WI38 (cell line): Measurements from ENCODE around the gene TLN1.

Experiments
- H3K4me3 ChIP-seq: 2 replicates; pipeline ENCODE4 v1.5.1; 2011; ENCODE audit warnings: low read depth, mild to moderate bottlenecking, control low read depth, low read length
- TF ChIP-seq, protein P1 (sequence below): IDR thresholded peaks from 2 replicates; pipeline ENCODE4 v1.5.1; 2012; ENCODE audit warnings: low read depth, mild to moderate bottlenecking, control low read depth, low read length

Gene TLN1

DNA sequence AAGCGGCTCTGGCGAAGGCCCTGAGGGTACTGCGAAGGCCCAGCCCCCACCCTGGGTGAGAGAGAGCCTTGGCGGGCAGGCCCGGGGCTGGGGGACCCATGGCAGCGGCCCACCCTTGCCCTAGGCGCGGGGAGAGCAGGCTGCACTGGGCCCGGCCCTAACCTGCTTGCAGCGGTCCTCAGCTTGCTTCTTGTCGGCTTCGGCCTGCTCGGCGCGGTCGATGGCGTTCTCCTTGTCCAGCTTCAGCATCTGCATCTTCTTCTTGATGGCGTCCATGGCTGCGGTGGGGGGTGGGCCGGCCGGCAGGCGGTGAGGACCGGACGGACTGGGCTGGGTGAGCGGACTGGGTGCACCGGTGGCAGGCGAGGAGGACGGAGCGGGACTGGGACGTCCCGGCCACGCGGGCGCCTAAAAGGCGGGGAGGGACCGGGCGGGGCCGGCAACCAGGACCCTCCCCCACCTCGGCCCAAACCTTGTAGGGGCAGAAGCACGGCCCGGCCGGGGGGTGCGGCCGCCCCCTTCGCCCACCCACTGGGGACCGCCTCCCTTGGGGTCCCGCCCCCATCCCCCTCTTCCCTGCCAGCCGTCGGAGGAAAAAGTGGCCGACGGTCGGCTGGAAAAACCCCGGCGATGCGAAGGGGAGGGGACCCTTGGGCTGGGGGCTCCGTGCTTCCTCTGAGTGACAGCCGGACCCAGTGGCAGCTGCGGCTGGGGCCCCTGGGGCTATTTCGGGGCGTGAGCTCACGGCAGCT, 42.3 kb downstream of the TLN1 start, which contains the start of gene TPM2:
TPM2 (minus strand) TSS at position 384 of the 752 bp plus-strand sequence; CDS start at position 276, 108 bp downstream.
- TF ChIP-seq, protein P1, sequence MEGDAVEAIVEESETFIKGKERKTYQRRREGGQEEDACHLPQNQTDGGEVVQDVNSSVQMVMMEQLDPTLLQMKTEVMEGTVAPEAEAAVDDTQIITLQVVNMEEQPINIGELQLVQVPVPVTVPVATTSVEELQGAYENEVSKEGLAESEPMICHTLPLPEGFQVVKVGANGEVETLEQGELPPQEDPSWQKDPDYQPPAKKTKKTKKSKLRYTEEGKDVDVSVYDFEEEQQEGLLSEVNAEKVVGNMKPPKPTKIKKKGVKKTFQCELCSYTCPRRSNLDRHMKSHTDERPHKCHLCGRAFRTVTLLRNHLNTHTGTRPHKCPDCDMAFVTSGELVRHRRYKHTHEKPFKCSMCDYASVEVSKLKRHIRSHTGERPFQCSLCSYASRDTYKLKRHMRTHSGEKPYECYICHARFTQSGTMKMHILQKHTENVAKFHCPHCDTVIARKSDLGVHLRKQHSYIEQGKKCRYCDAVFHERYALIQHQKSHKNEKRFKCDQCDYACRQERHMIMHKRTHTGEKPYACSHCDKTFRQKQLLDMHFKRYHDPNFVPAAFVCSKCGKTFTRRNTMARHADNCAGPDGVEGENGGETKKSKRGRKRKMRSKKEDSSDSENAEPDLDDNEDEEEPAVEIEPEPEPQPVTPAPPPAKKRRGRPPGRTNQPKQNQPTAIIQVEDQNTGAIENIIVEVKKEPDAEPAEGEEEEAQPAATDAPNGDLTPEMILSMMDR: no peak
- peak within 1 kb of the TSS; percentile 100 for H3K4me3 ChIP-seq

DNA sequence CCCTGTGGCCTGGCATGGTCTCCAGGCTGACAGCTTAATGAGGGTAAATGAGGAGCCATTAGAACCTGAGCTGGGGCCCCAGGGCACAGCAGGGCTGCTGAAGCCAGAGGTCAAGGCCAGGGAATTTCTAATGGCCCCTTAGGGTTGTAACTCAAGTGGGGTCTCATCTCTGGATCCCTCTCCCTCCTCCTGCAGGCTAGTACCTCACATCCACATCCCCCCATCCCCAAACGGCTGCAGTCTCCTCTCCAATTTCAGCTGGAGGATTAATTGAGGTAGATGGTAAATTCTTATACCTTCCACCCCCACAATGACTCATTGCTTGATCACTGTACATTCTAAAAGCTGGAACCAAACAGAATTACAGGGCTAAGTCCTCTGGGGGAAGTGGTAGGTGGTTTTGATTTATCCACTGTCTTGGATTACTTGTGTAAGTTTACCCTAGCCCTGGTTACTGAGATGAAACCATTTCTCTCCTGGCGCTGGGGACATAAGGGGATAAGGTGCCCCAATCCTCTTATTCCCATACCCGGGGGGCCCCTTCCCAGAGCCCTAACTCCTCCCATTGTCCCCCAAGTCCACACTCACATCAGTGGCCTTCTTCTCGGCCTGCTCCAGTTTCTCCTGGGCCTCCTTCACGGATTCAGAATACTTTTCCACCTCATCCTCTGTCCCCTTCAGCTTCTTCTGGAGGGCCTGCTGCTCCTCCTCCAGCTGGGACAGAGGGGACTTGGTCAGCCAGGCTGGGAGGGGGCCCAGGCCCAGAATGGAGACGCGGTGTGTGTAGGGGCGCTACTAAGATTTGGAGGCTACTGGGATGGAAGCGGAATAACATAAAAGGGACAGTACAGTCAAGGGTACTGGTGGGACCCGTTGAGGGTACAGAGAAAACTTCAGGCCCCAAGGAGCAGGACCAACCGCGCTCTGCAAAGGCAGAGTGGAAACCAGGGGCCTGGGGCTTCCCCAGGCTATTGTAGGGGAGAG, 43.1 kb downstream of the TLN1 start:
- TF ChIP-seq, protein P1: no peak

DNA sequence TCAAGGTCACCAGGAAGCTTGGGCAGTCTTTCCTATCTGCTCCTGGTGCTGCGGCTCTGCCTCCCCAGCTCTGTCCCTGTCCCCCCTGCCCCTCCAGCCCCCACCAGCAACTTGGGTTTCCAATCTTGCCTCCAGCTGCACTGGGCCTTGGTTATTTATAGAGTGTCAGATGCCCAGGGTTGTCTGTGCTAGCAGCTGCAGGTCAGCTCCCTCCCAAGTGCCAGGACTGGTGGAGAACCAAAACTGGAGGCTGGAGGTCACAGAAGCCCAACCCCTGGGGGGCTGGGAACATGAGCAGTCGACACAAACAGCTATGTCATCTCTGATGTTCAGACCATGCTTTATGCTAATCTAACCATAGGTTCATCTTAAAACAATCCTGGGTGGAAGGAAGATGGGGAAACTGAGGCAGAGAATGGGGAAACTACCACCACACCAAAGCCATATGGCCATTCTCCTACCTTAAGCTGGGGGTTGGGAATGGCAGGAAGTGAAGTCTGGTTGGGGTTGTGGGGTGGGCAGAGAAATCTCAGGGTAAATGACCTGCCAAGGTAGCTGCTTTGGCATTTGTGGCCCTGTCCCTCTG, 43.9 kb downstream of the TLN1 start:
- TF ChIP-seq, protein P1: no peak
- H3K4me3 ChIP-seq: peak overlapping the region; percentile 100

More for the DNA sequence above, 43.1 kb downstream of the TLN1 start:
- H3K4me3 ChIP-seq: peak overlapping the region; percentile 100

DNA sequence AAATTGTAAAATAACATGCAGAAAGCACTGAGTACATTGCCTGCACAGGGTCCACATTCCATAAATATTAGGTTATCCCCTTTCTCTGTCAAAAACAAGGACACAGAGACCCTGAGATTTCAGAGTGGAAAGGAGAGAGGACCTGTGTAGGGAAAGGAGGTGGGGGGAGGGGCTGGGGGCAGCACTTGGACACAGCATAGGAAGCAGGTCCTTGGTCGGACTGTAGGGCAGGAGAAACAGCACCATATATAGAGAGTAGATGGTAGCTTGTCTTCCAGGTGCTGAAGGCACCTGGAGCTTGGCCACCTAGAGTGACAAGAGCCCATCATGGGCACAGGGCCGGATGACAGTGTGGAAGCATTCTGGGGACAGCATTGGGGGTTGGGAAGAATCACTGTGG, 44.7 kb downstream of the TLN1 start:
- H3K4me3 ChIP-seq: peak overlapping the region; percentile 100
- TF ChIP-seq, protein P1: no peak

DNA sequence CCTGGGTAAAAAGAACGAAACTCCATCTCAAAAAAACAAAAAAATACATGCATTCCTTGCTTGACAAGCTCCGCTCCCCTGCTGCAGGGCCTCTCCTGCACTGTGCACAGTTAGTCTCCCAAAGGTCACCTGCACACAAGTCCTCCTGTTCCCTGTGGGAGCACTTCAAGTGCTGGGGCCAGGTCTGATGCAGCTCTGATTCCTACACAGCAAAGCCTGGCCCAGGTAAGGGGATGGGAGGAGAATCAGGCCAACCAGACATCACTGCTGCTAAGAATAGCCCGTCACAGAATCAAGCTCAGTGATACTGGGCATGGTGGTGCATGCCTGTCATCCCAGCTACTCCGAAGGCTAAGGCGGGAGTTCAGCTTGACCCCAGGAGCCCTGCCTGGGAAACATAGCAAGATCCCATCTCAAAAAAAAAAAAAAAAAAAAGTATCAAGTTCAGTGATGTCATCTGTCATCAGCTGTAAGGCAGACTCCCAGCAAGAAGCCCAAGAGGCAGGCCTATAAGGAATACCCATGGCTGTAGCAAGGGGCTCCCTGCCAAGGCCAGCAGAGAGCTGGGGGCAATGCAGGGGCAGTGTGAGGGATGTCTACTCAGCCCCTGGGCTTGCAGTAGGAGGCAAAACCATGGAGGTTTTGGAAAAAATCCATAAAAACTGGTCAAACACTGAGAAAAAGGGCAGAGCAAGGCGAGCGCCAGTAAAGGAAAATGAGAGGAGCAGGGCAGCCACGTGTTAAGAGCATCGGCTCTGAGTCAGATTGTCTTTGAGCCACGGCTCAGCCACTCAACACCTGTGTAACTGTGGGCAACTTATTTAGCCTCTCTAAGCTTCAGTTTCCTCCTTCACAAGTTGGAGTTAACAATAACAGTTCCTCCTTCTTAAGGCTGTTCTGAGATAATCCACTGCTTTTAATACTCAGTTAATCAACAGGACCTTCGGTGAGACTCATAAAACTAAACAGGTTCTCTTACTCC, 45.5 kb downstream of the TLN1 start:
- TF ChIP-seq, protein P1: no peak
- peak overlapping the region; percentile 100 for H3K4me3 ChIP-seq

DNA sequence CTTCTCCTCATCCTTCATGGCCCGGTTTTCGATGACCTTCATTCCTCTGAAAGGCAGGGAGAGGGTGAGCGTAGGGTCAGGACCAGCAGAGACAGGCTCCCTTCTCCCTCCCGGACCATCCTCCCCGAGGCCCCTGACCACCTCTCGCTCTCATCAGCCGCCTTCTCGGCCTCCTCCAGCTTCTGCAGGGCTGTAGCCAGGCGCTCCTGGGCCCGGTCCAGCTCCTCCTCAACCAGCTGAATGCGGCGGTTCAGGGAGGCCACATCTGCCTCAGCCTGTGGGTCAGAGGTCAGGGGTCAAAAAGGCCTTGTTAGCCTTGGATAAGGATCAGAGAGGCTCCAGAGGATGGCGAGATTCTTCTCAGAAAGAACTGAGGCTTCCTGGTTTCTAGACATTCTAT, 46.5 kb downstream of the TLN1 start:
- peak overlapping the region; percentile 22 for H3K4me3 ChIP-seq
- TF ChIP-seq, protein P1: no peak
